Renal cortex interstitium (tissue), 11 donors: ENCODE results near the gene UBE2G1. TPM values are rescaled to one million over a fixed set of nuclear protein-coding genes. Genes with fewer than 3 reads are reported as not detected.

Experiments used
- DNase-seq, 11 donors: peaks; one replicate each; pipeline ENCODE4 v3.0.0-alpha.2; 2013; ENCODE audit warnings: low read depth in 9 of 11, low spot score in 4 of 11; ENCODE audit errors: extremely low read depth in 1 of 11
- polyA plus RNA-seq, 3 donors: library from polyadenylated mRNA; unstranded; fragments of 120-200 nt; gene quantifications; one replicate each; pipeline ENCODE4 v1.2.1, GENCODE V29; 2013; ENCODE audit not compliant: insufficient read length in 3 of 3

The UBE2G1 gene
- polyA plus RNA-seq, 3 donors: 46.7 to 65.2 (median 57.9) TPM

GRCh38 chr17:4316648-4317047 lies 49.8 kb downstream of the UBE2G1 start:
- no peak for DNase-seq

GRCh38 chr17:4314618-4315017 lies 51.9 kb downstream of the UBE2G1 start:
- DNase-seq: no peak

- no peak for DNase-seq
Measured at GRCh38 chr17:4314179-4314578, 52.3 kb downstream of the UBE2G1 start.

- DNase-seq: no peak
Measured at GRCh38 chr17:4313221-4314114, 53.0 kb downstream of the UBE2G1 start.

- no peak for DNase-seq
Measured at GRCh38 chr17:4310354-4311060, 56.0 kb downstream of the UBE2G1 start.

- DNase-seq: no peak
Measured at GRCh38 chr17:4309897-4310296, 56.6 kb downstream of the UBE2G1 start.

GRCh38 chr17:4307179-4307930 lies 59.1 kb downstream of the UBE2G1 start:
- no peak for DNase-seq

GRCh38 chr17:4305224-4305623 lies 61.3 kb downstream of the UBE2G1 start:
- DNase-seq: no peak

GRCh38 chr17:4304417-4305027 lies 62.0 kb downstream of the UBE2G1 start:
- no peak for DNase-seq

GRCh38 chr17:4301066-4301465 lies 65.4 kb downstream of the UBE2G1 start:
- DNase-seq: no peak

- DNase-seq: no peak
Measured at GRCh38 chr17:4297351-4297750, 69.1 kb downstream of the UBE2G1 start.

- no peak for DNase-seq
Measured at GRCh38 chr17:4295686-4296085, 70.8 kb downstream of the UBE2G1 start.

GRCh38 chr17:4293572-4293971 lies 72.9 kb downstream of the UBE2G1 start:
- DNase-seq: no peak

- DNase-seq: no peak
Measured at GRCh38 chr17:4287710-4288109, 78.8 kb downstream of the UBE2G1 start.

GRCh38 chr17:4276514-4276913 lies 90.0 kb downstream of the UBE2G1 start:
- DNase-seq: no peak

GRCh38 chr17:4272972-4273368 lies 93.5 kb downstream of the UBE2G1 start:
- no peak for DNase-seq

- DNase-seq: no peak
Measured at GRCh38 chr17:4272213-4272971, 94.1 kb downstream of the UBE2G1 start.

GRCh38 chr17:4270736-4271135 lies 95.7 kb downstream of the UBE2G1 start:
- no peak for DNase-seq

- no peak for DNase-seq
Measured at GRCh38 chr17:4269915-4270314, 96.6 kb downstream of the UBE2G1 start.
